Cardiac fibroblast (primary cell): ENCODE measurements around the gene SLC35D3.
"Not testable (repeated sequence)": the region's sequence is repeated elsewhere in the genome, so short reads cannot be mapped to it uniquely, and the experiment has no call there.

Experiments
- DNase-seq, 2 donors: peaks; one replicate each; pipeline versions ENCODE4 v3.0.0 to v3.0.0-alpha.2; 2010; ENCODE audit warnings: low read depth in 2 of 2
- H3K4me3 ChIP-seq, 2 donors: replicated peaks in 1 of 2; 1 replicate in 1 of 2; 2 replicates in 1 of 2; pipeline ENCODE4 v1.5.1; 2011; ENCODE audit warnings: low read depth in 2 of 2, low read length in 2 of 2, mild to moderate bottlenecking in 2 of 2, moderate library complexity in 1 of 2
- CTCF ChIP-seq: IDR thresholded peaks from one replicate; pipeline ENCODE4 v1.5.1; 2011; ENCODE audit warnings: low read depth, mild to moderate bottlenecking, low read length, inconsistent platforms

SLC35D3 gene

GRCh38 chr6:136971609-136972008 is 49.5 kb downstream of the SLC35D3 start:
- TF ChIP-seq CTCF, result no peak
- no peak overlapping the region for H3K4me3 ChIP-seq
- no peak for DNase-seq

- H3K4me3 ChIP-seq, DNase-seq: not testable (repeated sequence)
Measured at GRCh38 chr6:136973781-136974180, 51.7 kb downstream of the SLC35D3 start.
